ENCODE results near the gene IGSF21.

DNA sequence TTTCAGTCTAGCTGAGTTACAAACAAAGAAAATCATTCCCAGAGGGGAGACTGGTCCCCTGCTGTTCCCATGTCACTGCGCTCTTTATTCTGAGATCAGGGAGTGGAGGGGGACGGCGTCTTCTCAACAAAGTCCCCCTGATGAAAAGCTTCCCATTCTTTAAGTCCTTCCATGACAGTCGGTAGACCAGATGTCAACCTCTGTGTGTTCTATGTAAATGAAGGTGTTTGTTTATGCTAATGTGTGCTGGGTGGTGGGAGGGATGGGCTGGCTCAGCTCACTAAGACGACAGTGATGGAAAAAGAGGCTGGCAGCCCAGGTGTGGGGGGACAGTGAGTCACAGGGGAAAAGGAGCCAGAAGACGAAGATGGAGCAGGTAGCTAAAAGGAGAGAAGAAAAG, 225.0 kb downstream of the IGSF21 start:
- TF ChIP-seq, protein P1, sequence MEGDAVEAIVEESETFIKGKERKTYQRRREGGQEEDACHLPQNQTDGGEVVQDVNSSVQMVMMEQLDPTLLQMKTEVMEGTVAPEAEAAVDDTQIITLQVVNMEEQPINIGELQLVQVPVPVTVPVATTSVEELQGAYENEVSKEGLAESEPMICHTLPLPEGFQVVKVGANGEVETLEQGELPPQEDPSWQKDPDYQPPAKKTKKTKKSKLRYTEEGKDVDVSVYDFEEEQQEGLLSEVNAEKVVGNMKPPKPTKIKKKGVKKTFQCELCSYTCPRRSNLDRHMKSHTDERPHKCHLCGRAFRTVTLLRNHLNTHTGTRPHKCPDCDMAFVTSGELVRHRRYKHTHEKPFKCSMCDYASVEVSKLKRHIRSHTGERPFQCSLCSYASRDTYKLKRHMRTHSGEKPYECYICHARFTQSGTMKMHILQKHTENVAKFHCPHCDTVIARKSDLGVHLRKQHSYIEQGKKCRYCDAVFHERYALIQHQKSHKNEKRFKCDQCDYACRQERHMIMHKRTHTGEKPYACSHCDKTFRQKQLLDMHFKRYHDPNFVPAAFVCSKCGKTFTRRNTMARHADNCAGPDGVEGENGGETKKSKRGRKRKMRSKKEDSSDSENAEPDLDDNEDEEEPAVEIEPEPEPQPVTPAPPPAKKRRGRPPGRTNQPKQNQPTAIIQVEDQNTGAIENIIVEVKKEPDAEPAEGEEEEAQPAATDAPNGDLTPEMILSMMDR (IDR thresholded peaks at IDR 0.05), result no peak
- no peak for TF ChIP-seq POLR2A (IDR thresholded peaks at IDR 0.05)
